Thyroid gland (tissue), 4 donors: ENCODE measurements around the gene BTF3. TPM values are rescaled to one million over a fixed set of nuclear protein-coding genes. Genes with fewer than 3 reads are reported as not detected.

ENCODE experiments used
- DNase-seq, 2 donors: peaks; one replicate each; pipeline ENCODE4 v3.0.0-alpha.2; 2019
- H3K27ac ChIP-seq, 3 donors: fragments of 200-600 bp; sonication (generic); 1 replicate in 2 of 3; 2 replicates in 1 of 3; pipeline ENCODE4 v1.5.1; 2016 to 2019; ENCODE audit warnings: mild to moderate bottlenecking in 1 of 3, moderate library complexity in 1 of 3
- H3K27me3 ChIP-seq: fragments of 200-600 bp; sonication (generic); one replicate; pipeline ENCODE4 v1.5.1; 2019
- H3K36me3 ChIP-seq, 2 donors: fragments of 200-600 bp; sonication (generic); one replicate each; pipeline ENCODE4 v1.5.1; 2016 to 2019
- H3K4me1 ChIP-seq, 2 donors: fragments of 200-600 bp; sonication (generic); one replicate each; pipeline ENCODE4 v1.5.1; 2017 to 2019
- H3K4me3 ChIP-seq, 3 donors: fragments of 200-600 bp; sonication (generic); replicated peaks in 1 of 3; 1 replicate in 2 of 3; 2 replicates in 1 of 3; pipeline ENCODE4 v1.5.1; 2016; ENCODE audit warnings: mild to moderate bottlenecking in 1 of 3
- H3K9me3 ChIP-seq: fragments of 200-600 bp; sonication (generic); one replicate; pipeline ENCODE4 v1.5.1; 2017
- POLR2A ChIP-seq, 2 donors: fragments of 450-650 bp; IDR thresholded peaks; one replicate each; pipeline ENCODE4 v1.6.1; 2017; ENCODE audit warnings: antibody characterized with exemption in 2 of 2, mild to moderate bottlenecking in 2 of 2, moderate library complexity in 1 of 2
- WGBS, 2 donors: methylation state at CpG; one replicate each; pipeline ENCODE4 v1.1.5; 2017; 5-methylcytosine and 5-hydroxymethylcytosine counted together
- intact Hi-C: fragments of 100-400 bp; cut with DNase I; formaldehyde crosslinking; loops from one replicate; pipeline ENCODE4 v1.15.1; 2023
- total RNA-seq, 4 donors: library from RNA; depleted of rRNA; stranded (reverse); fragments of >200 nt; gene quantifications; one replicate each; pipeline ENCODE4 v1.2.3, GENCODE V29; 2016
- TF ChIP-seq, protein P1 (sequence below), 6 experiments: fragments of 200-600 bp in 3 of 6; fragments of 450-650 bp in 3 of 6; sonication (generic) in 3 of 6; IDR thresholded peaks; one replicate each; pipeline ENCODE4 v1.5.1; 2016 to 2019; ENCODE audit warnings: antibody characterized with exemption in 6 of 6, mild to moderate bottlenecking in 2 of 6, inconsistent platforms in 1 of 6, moderate library complexity in 1 of 6

The BTF3 gene
- total RNA-seq, 4 donors from 2014 or later = 413 to 784 (median 546) TPM

DNA sequence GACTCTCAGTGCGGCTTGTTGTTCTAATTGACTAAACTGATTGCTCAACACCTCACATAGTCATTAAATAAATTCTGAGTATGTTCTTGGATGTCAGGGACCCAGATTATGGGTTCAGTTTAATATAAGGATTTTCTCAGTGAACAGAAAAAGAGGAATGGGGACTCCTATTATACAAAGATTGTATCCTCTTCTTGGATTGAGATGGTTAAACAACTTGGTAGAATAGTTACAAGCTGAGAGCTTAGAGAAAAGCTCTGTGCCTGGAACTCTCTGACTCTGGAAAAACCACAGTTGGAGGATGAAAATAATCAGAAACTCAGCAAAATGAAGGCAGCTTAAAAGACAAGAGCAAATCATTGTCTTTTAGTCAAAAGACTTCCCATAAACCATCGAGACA lies 36.7 kb downstream of the BTF3 start:
- Histone ChIP-seq H3K4me3 (no peak overlapping the region), H3K4me1 (peaks cover 0 to 11% of the 10 kb centered on the region in 2 donors), H3K27ac (no peak overlapping the region), H3K36me3 (no peaks in the 10 kb centered on the region), H3K27me3 (no peaks in the 10 kb centered on the region), H3K9me3 (no peaks in the 10 kb centered on the region)
- 95 to 97% methylated on average over 2 of the region's 2 CpGs for WGBS, 2 donors
- intact Hi-C loops = no loop called here
- no peak for DNase-seq
- TF ChIP-seq, protein P1, sequence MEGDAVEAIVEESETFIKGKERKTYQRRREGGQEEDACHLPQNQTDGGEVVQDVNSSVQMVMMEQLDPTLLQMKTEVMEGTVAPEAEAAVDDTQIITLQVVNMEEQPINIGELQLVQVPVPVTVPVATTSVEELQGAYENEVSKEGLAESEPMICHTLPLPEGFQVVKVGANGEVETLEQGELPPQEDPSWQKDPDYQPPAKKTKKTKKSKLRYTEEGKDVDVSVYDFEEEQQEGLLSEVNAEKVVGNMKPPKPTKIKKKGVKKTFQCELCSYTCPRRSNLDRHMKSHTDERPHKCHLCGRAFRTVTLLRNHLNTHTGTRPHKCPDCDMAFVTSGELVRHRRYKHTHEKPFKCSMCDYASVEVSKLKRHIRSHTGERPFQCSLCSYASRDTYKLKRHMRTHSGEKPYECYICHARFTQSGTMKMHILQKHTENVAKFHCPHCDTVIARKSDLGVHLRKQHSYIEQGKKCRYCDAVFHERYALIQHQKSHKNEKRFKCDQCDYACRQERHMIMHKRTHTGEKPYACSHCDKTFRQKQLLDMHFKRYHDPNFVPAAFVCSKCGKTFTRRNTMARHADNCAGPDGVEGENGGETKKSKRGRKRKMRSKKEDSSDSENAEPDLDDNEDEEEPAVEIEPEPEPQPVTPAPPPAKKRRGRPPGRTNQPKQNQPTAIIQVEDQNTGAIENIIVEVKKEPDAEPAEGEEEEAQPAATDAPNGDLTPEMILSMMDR (IDR thresholded peaks at IDR 0.05) = no peak
- TF ChIP-seq POLR2A (IDR thresholded peaks at IDR 0.05) = no peak

DNA sequence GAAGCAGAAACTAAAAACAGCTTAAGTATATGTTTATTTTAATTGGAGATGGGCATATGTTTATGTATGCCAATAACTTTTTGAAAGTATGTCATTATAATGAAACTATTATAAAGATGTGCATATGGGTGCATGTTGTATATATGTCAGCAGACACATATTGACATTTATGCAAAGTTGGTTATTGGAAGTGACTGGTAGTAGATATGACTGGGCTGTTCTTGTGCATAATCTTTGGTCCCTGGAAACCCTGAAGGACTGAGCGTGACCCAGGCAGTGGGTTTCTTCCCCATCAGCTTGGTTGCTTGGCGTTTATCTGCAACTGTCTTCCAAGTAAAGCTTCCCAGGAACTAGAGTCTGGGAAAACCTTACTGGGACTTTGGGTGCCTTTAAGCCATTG lies 41.5 kb downstream of the BTF3 start:
- intact Hi-C loops = no loop called here
- Histone ChIP-seq H3K4me3 (no peak overlapping the region), H3K27me3 (no peaks in the 10 kb centered on the region), H3K36me3 (no peaks in the 10 kb centered on the region), H3K27ac (no peak overlapping the region), H3K9me3 (no peaks in the 10 kb centered on the region), H3K4me1 (peaks cover 5 to 21% of the 10 kb centered on the region in 2 donors)
- 91 to 94% methylated on average over 2 of the region's 2 CpGs for WGBS, 2 donors
- DNase-seq = no peak
- TF ChIP-seq POLR2A (IDR thresholded peaks at IDR 0.05) = no peak
- TF ChIP-seq, protein P1 (IDR thresholded peaks at IDR 0.05) = no peak

DNA sequence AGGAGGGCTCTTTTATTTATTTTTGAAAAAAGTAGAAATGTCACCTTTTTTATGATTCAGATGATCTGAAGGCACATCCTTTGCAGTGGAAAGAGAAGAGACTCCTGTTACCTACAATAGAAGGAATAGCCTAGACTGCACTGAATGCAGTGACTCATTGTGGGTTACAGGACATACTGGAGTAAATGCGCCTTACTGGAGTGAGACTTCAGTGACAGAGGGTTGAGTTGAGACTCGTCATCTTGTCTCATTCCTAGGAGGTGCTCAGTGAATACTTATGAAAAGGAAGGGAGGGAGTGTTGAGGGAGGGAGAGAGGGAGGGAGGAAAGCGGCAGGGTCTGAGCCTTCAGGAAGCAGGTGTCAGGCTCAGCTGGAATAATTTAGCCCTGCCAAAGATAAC lies 42.0 kb downstream of the BTF3 start:
- DNase-seq = no peak
- H3K4me3 ChIP-seq = no peak overlapping the region
- H3K4me1 ChIP-seq = peaks cover 10 to 25% of the 10 kb centered on the region in 2 donors
- no peak overlapping the region for H3K27ac ChIP-seq
- H3K36me3 ChIP-seq = no peaks in the 10 kb centered on the region
- WGBS, 2 donors = 63 to 66% methylated on average over 3 of the region's 3 CpGs
- TF ChIP-seq, protein P1 (IDR thresholded peaks at IDR 0.05) = no peak
- TF ChIP-seq POLR2A (IDR thresholded peaks at IDR 0.05) = no peak
- H3K9me3 ChIP-seq = no peaks in the 10 kb centered on the region
- intact Hi-C loops = no loop called here
- no peaks in the 10 kb centered on the region for H3K27me3 ChIP-seq

DNA sequence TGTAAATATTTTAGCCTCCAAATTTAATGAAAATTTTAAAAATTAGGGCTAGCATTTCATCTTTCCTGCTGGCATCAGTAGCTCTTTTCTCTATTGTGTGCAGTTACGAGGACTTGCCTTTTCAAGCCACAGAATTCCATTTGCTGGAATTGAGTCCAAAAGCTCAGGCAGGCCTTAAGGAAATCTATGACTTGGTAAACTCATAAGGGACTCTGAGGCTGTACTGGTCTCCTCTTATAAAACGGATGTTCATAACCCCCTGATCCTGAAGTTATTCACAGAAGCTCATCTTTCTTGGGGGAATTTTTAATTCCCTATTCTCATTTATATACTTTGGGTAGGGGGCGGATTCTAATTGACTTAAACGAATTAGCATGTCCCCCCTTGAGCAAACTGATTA lies 43.8 kb downstream of the BTF3 start:
- Histone ChIP-seq H3K4me1 (peaks cover 10 to 29% of the 10 kb centered on the region in 2 donors), H3K9me3 (no peaks in the 10 kb centered on the region), H3K27ac (no peak overlapping the region), H3K27me3 (no peaks in the 10 kb centered on the region), H3K4me3 (no peak overlapping the region), H3K36me3 (no peaks in the 10 kb centered on the region)
- TF ChIP-seq POLR2A (IDR thresholded peaks at IDR 0.05) = no peak
- TF ChIP-seq, protein P1 (IDR thresholded peaks at IDR 0.05) = no peak
- 67 to 82% methylated on average over 4 of the region's 4 CpGs for WGBS, 2 donors
- intact Hi-C loops = no loop called here
- DNase-seq = no peak

DNA sequence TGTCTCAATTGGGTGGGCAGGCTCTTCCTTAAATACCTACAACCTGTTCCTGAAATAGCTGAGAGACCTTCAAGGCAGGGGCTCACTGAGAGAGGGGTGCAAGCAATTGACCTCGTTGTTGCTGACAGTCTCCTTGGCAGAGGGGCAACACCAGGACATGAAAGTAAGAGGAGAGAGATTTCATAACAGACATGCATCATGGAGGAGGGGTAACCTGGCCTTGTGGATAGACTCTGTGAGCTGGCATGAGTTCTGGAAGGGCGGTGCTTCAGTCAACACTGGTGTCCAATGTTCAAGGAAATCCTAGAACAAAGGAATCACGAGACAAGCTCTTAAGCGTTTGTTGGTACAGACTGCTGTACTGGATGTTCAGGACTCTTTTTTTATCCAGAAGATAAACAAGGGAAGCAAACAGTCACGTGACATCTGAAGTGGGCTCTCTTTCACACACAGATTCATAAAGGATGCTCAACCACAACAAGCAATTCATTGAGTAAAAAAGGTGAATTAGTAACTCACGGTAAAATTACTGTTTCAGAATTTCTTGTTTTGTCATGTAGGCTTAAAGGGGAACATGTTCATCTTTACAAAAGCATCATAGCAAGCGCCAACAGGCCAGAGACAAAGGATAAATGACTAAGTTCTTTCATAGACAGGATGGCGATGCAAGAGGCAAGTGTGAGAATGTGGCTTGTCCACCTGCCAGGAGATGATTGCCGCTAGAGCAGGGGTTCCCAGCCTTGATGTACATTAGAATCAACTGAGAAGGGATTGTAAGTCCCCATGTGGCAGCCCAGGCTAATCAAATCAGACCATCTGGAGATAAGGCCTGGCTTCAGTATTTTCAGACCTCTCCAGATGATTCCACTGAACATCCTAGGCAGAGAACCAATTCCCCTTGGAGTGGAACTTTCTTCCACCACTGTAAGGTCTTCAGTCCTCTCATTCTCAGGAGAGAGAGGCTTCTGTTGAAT lies 46.5 kb downstream of the BTF3 start:
- H3K36me3 ChIP-seq = no peaks in the 10 kb centered on the region
- no peaks in the 10 kb centered on the region for H3K9me3 ChIP-seq
- no peaks in the 10 kb centered on the region for H3K27me3 ChIP-seq
- peaks cover 10 to 18% of the 10 kb centered on the region in 2 donors for H3K4me1 ChIP-seq
- intact Hi-C loops = no loop called here
- H3K27ac ChIP-seq = peak overlapping the region in 2 of 3 donors; percentile 18 to 72
- no peak overlapping the region for H3K4me3 ChIP-seq
- DNase-seq = peak; percentile 77 to 84
- WGBS, 2 donors = 52 to 58% methylated on average over 9 of the region's 9 CpGs
- TF ChIP-seq POLR2A (IDR thresholded peaks at IDR 0.05) = no peak
